ENCODE results near the gene LINGO4. TPM values are rescaled to one million over a fixed set of nuclear protein-coding genes. Genes with fewer than 3 reads are reported as not detected.

LINGO4 gene
- total and polyA plus RNA-seq, 2 of the 13 experiments (the other 11 are each of a cell fraction or from before 2014, with no cell fraction given) = 0.02 to 0.05 TPM

- TF ChIP-seq NR2C2 (CRISPR knock-in tag; IDR thresholded peaks at IDR 0.05; ENCODE audit: borderline replicate concordance) (peak; percentile 69; the same call in 1 of the 2 replicates), ZNF207 (IDR thresholded peaks at IDR 0.05; ENCODE audit: borderline replicate concordance) (no peak), HNRNPUL1 (IDR thresholded peaks at IDR 0.05; ENCODE audit: low read depth, low read length) (no peak), ZFP90 (CRISPR knock-in tag; IDR thresholded peaks at IDR 0.05; ENCODE audit: borderline replicate concordance) (peak; percentile 71; the same call in 1 of the 2 replicates), ZBTB49 (CRISPR knock-in tag; IDR thresholded peaks at IDR 0.05; ENCODE audit: borderline replicate concordance) (peak; percentile 60; the same call in 1 of the 2 replicates), ZNF670 (CRISPR knock-in tag; IDR thresholded peaks at IDR 0.05; ENCODE audit: borderline replicate concordance) (0 out of 2 replicates have a peak, but pooled peaks have one; percentile 36), ATF7-NPFF (CRISPR knock-in tag; IDR thresholded peaks at IDR 0.05; ENCODE audit: low read depth) (peak; percentile 47; the same call in 1 of the 2 replicates), CHCHD3 (CRISPR knock-in tag; IDR thresholded peaks at IDR 0.05) (no peak), BCLAF1 (IDR thresholded peaks at IDR 0.05) (no peak), MTF1 (CRISPR knock-in tag; IDR thresholded peaks at IDR 0.05) (0 out of 2 replicates have a peak, but pooled peaks have one; percentile 54), RFX3 (CRISPR knock-in tag; IDR thresholded peaks at IDR 0.05) (no peak), RORA (CRISPR knock-in tag; IDR thresholded peaks at IDR 0.05) (no peak), PHF5A (CRISPR knock-in tag; IDR thresholded peaks at IDR 0.05; ENCODE audit: low read depth, unreplicated experiment) (no peak), FOXP1 (IDR thresholded peaks at IDR 0.05) (no peak), FOXP1 (CRISPR knock-in tag; IDR thresholded peaks at IDR 0.05) (no peak)
- TF ChIP-seq, protein P1, sequence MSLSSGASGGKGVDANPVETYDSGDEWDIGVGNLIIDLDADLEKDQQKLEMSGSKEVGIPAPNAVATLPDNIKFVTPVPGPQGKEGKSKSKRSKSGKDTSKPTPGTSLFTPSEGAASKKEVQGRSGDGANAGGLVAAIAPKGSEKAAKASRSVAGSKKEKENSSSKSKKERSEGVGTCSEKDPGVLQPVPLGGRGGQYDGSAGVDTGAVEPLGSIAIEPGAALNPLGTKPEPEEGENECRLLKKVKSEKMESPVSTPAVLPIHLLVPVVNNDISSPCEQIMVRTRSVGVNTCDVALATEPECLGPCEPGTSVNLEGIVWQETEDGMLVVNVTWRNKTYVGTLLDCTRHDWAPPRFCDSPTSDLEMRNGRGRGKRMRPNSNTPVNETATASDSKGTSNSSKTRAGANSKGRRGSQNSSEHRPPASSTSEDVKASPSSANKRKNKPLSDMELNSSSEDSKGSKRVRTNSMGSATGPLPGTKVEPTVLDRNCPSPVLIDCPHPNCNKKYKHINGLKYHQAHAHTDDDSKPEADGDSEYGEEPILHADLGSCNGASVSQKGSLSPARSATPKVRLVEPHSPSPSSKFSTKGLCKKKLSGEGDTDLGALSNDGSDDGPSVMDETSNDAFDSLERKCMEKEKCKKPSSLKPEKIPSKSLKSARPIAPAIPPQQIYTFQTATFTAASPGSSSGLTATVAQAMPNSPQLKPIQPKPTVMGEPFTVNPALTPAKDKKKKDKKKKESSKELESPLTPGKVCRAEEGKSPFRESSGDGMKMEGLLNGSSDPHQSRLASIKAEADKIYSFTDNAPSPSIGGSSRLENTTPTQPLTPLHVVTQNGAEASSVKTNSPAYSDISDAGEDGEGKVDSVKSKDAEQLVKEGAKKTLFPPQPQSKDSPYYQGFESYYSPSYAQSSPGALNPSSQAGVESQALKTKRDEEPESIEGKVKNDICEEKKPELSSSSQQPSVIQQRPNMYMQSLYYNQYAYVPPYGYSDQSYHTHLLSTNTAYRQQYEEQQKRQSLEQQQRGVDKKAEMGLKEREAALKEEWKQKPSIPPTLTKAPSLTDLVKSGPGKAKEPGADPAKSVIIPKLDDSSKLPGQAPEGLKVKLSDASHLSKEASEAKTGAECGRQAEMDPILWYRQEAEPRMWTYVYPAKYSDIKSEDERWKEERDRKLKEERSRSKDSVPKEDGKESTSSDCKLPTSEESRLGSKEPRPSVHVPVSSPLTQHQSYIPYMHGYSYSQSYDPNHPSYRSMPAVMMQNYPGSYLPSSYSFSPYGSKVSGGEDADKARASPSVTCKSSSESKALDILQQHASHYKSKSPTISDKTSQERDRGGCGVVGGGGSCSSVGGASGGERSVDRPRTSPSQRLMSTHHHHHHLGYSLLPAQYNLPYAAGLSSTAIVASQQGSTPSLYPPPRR (CRISPR knock-in tag; IDR thresholded peaks at IDR 0.05; ENCODE audit: borderline replicate concordance) = 0 out of 2 replicates have a peak, but pooled peaks have one; percentile 20
- TF ChIP-seq, protein P2, sequence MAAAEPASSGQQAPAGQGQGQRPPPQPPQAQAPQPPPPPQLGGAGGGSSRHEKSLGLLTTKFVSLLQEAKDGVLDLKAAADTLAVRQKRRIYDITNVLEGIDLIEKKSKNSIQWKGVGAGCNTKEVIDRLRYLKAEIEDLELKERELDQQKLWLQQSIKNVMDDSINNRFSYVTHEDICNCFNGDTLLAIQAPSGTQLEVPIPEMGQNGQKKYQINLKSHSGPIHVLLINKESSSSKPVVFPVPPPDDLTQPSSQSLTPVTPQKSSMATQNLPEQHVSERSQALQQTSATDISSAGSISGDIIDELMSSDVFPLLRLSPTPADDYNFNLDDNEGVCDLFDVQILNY (CRISPR knock-in tag; conservative IDR thresholded peaks at IDR 0.05) = 0 out of 2 replicates have a peak, but pooled peaks have one; percentile 53
These were observed 42.0 kb downstream of the LINGO4 start, which contains the start of gene MRPL9 (continued) for GRCh38 chr1:151762941-151763921.

All from HepG2 (cell line).